K562 (cell line): ENCODE measurements around the gene SOWAHD. TPM values are rescaled to one million over a fixed set of nuclear protein-coding genes. Genes with fewer than 3 reads are reported as not detected.
A peak's percentile ranks its signal among the peaks of the same experiment; 100 is the strongest.
"Not testable (repeated sequence)": the region's sequence is repeated elsewhere in the genome, so short reads cannot be mapped to it uniquely, and the experiment has no call there.

Source experiments
- ATAC-seq: fragments of 200-7000 bp; cut with Tn5 transposase; 3 replicates; pipeline ENCODE4 v1.9.1; 2020; ENCODE audit warnings: moderate library complexity
- BruUV-seq: library from RNA; stranded (reverse); fragments of 400-500 nt; replicated peaks from 2 replicates; lab custom pipeline; 2021; lab: Mats Ljungman, UMichigan
- CTCF ChIA-PET: fragments of 300-600 bp; formaldehyde crosslinking; extraction: SDS; loops from one replicate; lab custom pipeline; 2021; ENCODE audit warnings: low intra/inter-chr PET ratio; lab: Yijun Ruan, JAX
- POLR2A ChIA-PET: fragments of 300-600, 350-650 bp; sonication (Branson Sonifier 250); formaldehyde crosslinking; extraction: SDS; loops from one replicate; lab custom pipeline; 2021; ENCODE audit warnings: antibody characterized with exemption, inconsistent platforms; lab: Yijun Ruan, JAX
- DNase-seq, 4 experiments: peaks; one replicate each; pipeline versions ENCODE4 v3.0.0 to v3.0.0-alpha.2; 2011 to 2018; ENCODE audit warnings: low spot score in 3 of 4, mixed read lengths in 3 of 4; ENCODE audit errors: extremely low read depth in 1 of 4
- FAIRE-seq: peaks from 2 replicates; lab custom pipeline; 2011; peaks lifted over from hg19 to GRCh38; lab: Jason Lieb, UNC
- H2AFZ ChIP-seq: 2 replicates; pipeline ENCODE4 v1.6.0; 2011; ENCODE audit warnings: low read depth, low read length, control low read depth, inconsistent platforms
- H3K27ac ChIP-seq: fragments of 200-600 bp; 3 replicates; pipeline ENCODE4 v1.8.0; 2011; ENCODE audit warnings: low read depth, mild to moderate bottlenecking, control low read depth, inconsistent platforms, low read length, moderate library complexity, mixed read lengths; ENCODE audit errors: extremely low read depth
- H3K27me3 ChIP-seq, 2 experiments: fragments of 300-600 bp in 1 of 2; 2 replicates in 1 of 2; 3 replicates in 1 of 2; pipeline versions ENCODE4 v1.6.0 to v1.8.0; 2011; ENCODE audit warnings: inconsistent platforms in 2 of 2, low read length in 2 of 2, mild to moderate bottlenecking in 1 of 2, mixed read lengths in 1 of 2, moderate library complexity in 1 of 2; ENCODE audit not compliant: control insufficient read depth in 2 of 2, insufficient read depth in 2 of 2
- H3K36me3 ChIP-seq: fragments of 300-600 bp; 3 replicates; pipeline ENCODE4 v1.8.0; 2011; ENCODE audit warnings: mild to moderate bottlenecking, low read length, inconsistent platforms; ENCODE audit not compliant: control insufficient read depth, insufficient read depth
- H3K4me1 ChIP-seq, 2 experiments: fragments of 200-600 bp in 1 of 2; replicated peaks in 1 of 2; 2 replicates in 1 of 2; 3 replicates in 1 of 2; pipeline versions ENCODE4 v1.5.1 to v1.8.0; 2011; ENCODE audit warnings: inconsistent platforms in 2 of 2, low read length in 2 of 2, mild to moderate bottlenecking in 1 of 2, mixed read lengths in 1 of 2, moderate library complexity in 1 of 2; ENCODE audit not compliant: control insufficient read depth in 2 of 2, insufficient read depth in 2 of 2
- H3K4me2 ChIP-seq: 2 replicates; pipeline ENCODE4 v1.6.1; 2011; ENCODE audit warnings: low read length, control low read depth, inconsistent platforms, mixed read lengths; ENCODE audit not compliant: insufficient read depth
- H3K4me3 ChIP-seq: fragments of 200-600 bp; sonication (generic), shearing (Covaris generic); 2 replicates; pipeline ENCODE4 v1.5.1; 2016; ENCODE audit warnings: control low read depth, inconsistent platforms
- H3K79me2 ChIP-seq: fragments of 200-600 bp; 3 replicates; pipeline ENCODE4 v1.8.0; 2011; ENCODE audit warnings: low read length, inconsistent platforms; ENCODE audit not compliant: control insufficient read depth, insufficient read depth
- H3K9ac ChIP-seq, 2 experiments: 2 replicates each; pipeline versions ENCODE4 v1.6.0 to v1.6.1; 2011; ENCODE audit warnings: low read depth in 2 of 2, low read length in 2 of 2, control low read depth in 1 of 2, inconsistent platforms in 1 of 2, mild to moderate bottlenecking in 1 of 2, mixed read lengths in 1 of 2; ENCODE audit not compliant: insufficient read depth in 1 of 2
- H3K9me1 ChIP-seq: one replicate; pipeline ENCODE4 v1.6.0; 2011; ENCODE audit warnings: inconsistent platforms, mild to moderate bottlenecking, low read length, moderate library complexity; ENCODE audit not compliant: control insufficient read depth, insufficient read depth
- H3K9me3 ChIP-seq: replicated peaks from 2 replicates; pipeline ENCODE4 v1.5.1; 2011; ENCODE audit warnings: low read depth, low read length, inconsistent platforms; ENCODE audit not compliant: control insufficient read depth, insufficient read depth
- H4K20me1 ChIP-seq: replicated peaks from 2 replicates; pipeline ENCODE4 v1.6.1; 2011; ENCODE audit warnings: low read length, inconsistent platforms, mixed read lengths; ENCODE audit not compliant: control insufficient read depth, insufficient read depth
- FOXJ2 ChIP-seq: fragments of 200-800 bp; sonication (Bioruptor generic); IDR thresholded peaks from 2 replicates; pipeline ENCODE4 v1.6.1; 2016; ENCODE audit warnings: missing genetic modification characterization, missing compliant biosample characterization
- WGBS: fragments of 100-300 bp; shearing (Covaris generic); methylation state at CpG from one replicate; pipeline ENCODE4 v1.1.6; 2016; ENCODE audit warnings: low coverage, mixed read lengths; ENCODE audit not compliant: insufficient coverage; ENCODE audit errors: missing lambda C conversion rate; 5-methylcytosine and 5-hydroxymethylcytosine counted together
- in situ Hi-C: fragments of 300-500 bp; cut with MboI; formaldehyde crosslinking; loops from 4 replicates; pipeline ENCODE4 v1.15.0; 2018; ENCODE audit warnings: inconsistent platforms, mixed read lengths
- intact Hi-C: fragments of 100-400 bp; cut with micrococcal nuclease; formaldehyde crosslinking; loops from 2 replicates; pipeline ENCODE4 v1.14.2; 2022
- polyA plus RNA-seq, 8 experiments: library from polyadenylated mRNA; depleted of rRNA in 4 of 8; stranded (reverse) in 5 of 8; unstranded in 3 of 8; fragments of >200 nt; fragmentation: Nextera tagmentation in 2 of 8; fragmentation: Illumina TruSeq in 1 of 8; extraction: Ambion mirVana in 2 of 8; extraction: Trizol in 1 of 8; gene quantifications; 2 replicates each; pipeline versions ENCODE4 v1.2.1 to v1.2.3, GENCODE V29; 2011 to 2014; ENCODE audit warnings: inconsistent platforms in 1 of 8, missing spikeins in 1 of 8
- total RNA-seq, 7 experiments: library from RNA; depleted of rRNA in 6 of 7; stranded (reverse); fragments of >200 nt in 6 of 7; fragmentation: Illumina TruSeq in 2 of 7; extraction: Trizol in 2 of 7; gene quantifications; 2 replicates each; pipeline versions ENCODE4 v1.2.1 to v1.2.3, GENCODE V29; 2011 to 2021; ENCODE audit warnings: low replicate concordance in 1 of 7
- TF ChIP-seq, protein P1 (sequence below): fragments of 450-650 bp; IDR thresholded peaks from 2 replicates; pipeline ENCODE4 v1.6.1; 2018; ENCODE audit not compliant: partially characterized antibody

Gene SOWAHD
- total and polyA plus RNA-seq, 9 of the 15 experiments (the other 6 are each of a cell fraction or from before 2014, with no cell fraction given) = 0.13 to 0.29 TPM; not detected in 7

GRCh38 chrX:119750751-119751150 lies 7.6 kb upstream of the SOWAHD start:
- H2AFZ ChIP-seq, H3K4me2 ChIP-seq, H3K9me1 ChIP-seq, H4K20me1 ChIP-seq, DNase-seq, in situ Hi-C loops, BruUV-seq, H3K9me3 ChIP-seq, H3K79me2 ChIP-seq, POLR2A ChIA-PET, intact Hi-C loops, H3K9ac ChIP-seq, FAIRE-seq, H3K4me1 ChIP-seq, H3K27me3 ChIP-seq, H3K36me3 ChIP-seq, ATAC-seq, H3K4me3 ChIP-seq, H3K27ac ChIP-seq: not testable (repeated sequence)
- CTCF ChIA-PET = interaction anchor here (0.6 kb wide), 1 partner anchor 18 kb away, joined by 3 read pairs; no protein-coding TSS in a partner anchor
- no CpG with 5 or more reads among the region's 27 CpGs for WGBS

DNA sequence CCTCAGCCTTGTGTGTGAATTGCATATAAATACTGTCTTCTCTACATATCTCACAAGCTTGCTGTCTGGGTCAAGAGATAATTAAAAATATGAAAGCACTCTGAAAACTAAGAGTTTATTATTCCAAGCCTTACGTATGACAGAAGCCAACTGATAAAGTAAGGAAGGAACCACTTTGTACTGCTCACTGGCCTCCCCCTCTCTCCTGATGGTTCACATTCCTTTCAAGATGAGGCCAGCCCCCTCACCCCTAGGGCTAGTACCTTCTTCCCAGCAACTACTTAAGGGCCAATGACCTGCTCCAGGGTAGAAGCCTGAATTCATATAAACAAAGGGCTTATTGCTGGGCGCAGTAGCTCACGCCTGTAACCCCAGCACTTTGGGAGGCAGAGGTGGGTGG lies 5.4 kb upstream of the SOWAHD start:
- no peak overlapping the region for H3K27ac ChIP-seq
- 89% methylated on average over 3 of the region's 3 CpGs for WGBS
- TF ChIP-seq FOXJ2 (tag) = no peak
- TF ChIP-seq, protein P1, sequence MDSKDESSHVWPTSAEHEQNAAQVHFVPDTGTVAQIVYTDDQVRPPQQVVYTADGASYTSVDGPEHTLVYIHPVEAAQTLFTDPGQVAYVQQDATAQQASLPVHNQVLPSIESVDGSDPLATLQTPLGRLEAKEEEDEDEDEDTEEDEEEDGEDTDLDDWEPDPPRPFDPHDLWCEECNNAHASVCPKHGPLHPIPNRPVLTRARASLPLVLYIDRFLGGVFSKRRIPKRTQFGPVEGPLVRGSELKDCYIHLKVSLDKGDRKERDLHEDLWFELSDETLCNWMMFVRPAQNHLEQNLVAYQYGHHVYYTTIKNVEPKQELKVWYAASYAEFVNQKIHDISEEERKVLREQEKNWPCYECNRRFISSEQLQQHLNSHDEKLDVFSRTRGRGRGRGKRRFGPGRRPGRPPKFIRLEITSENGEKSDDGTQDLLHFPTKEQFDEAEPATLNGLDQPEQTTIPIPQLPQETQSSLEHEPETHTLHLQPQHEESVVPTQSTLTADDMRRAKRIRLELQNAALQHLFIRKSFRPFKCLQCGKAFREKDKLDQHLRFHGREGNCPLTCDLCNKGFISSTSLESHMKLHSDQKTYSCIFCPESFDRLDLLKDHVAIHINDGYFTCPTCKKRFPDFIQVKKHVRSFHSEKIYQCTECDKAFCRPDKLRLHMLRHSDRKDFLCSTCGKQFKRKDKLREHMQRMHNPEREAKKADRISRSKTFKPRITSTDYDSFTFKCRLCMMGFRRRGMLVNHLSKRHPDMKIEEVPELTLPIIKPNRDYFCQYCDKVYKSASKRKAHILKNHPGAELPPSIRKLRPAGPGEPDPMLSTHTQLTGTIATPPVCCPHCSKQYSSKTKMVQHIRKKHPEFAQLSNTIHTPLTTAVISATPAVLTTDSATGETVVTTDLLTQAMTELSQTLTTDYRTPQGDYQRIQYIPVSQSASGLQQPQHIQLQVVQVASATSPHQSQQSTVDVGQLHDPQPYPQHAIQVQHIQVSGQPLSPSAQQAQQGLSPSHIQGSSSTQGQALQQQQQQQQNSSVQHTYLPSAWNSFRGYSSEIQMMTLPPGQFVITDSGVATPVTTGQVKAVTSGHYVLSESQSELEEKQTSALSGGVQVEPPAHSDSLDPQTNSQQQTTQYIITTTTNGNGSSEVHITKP = peak; percentile 62
- ATAC-seq (no peak), DNase-seq (no peak), FAIRE-seq (no peak)
- H3K9ac ChIP-seq = no peak overlapping the region
- no TSS peak for BruUV-seq
- no peaks in the 10 kb centered on the region for H3K79me2 ChIP-seq
- intact Hi-C loops = loop anchor here (1.0 kb wide), 1 partner anchor 237 kb away; no protein-coding TSS in a partner anchor
- peaks cover 0 to 5% of the 10 kb centered on the region in 2 experiments; a peak in 2 of 5 replicates for H3K4me1 ChIP-seq
- H3K4me2 ChIP-seq = no peak overlapping the region
- no peaks in the 10 kb centered on the region for H3K27me3 ChIP-seq
- H2AFZ ChIP-seq = no peak overlapping the region
- H3K4me3 ChIP-seq = no peak overlapping the region
- in situ Hi-C loops = no loop called here
- no peaks in the 10 kb centered on the region for H3K9me3 ChIP-seq
- no peaks in the 10 kb centered on the region; the same call in 1 of the 2 replicates for H4K20me1 ChIP-seq
- no peaks in the 10 kb centered on the region for H3K36me3 ChIP-seq
- no peaks in the 10 kb centered on the region for H3K9me1 ChIP-seq
- ChIA-PET POLR2A (no interaction called here), CTCF (no interaction called here)
